ENCODE measurements around the gene KSR1. TPM values are rescaled to one million over a fixed set of nuclear protein-coding genes. Genes with fewer than 3 reads are reported as not detected.

KSR1 gene
- total and polyA plus RNA-seq, 9 of the 15 experiments (the other 6 are each of a cell fraction or from before 2014, with no cell fraction given): 1.4 to 51.7 (median 18.4) TPM

GRCh38 chr17:27455914-27456680 is at the start of gene KSR1 (continued):
- TF ChIP-seq CBX3 (IDR thresholded peaks at IDR 0.05; ENCODE audit: borderline replicate concordance in 1 of 2, low read length in 2 of 2) (no peak), SMARCC2 (IDR thresholded peaks at IDR 0.05; ENCODE audit: low read depth) (no peak), ZNF121 (CRISPR knock-in tag; conservative IDR thresholded peaks at IDR 0.05) (no peak), TBL1XR1 (IDR thresholded peaks at IDR 0.05; ENCODE audit: low read length in 2 of 2) (no peak), CREM (IDR thresholded peaks at IDR 0.05; ENCODE audit: low read depth) (no peak; the same call in 1 of the 2 replicates), ZNF140 (CRISPR knock-in tag; IDR thresholded peaks at IDR 0.05) (no peak), ZNF395 (CRISPR knock-in tag; IDR thresholded peaks at IDR 0.05) (no peak), U2AF2 (optimal IDR thresholded peaks at IDR 0.05; ENCODE audit: low read depth, low read length) (no peak), SAP30 (IDR thresholded peaks at IDR 0.05; ENCODE audit: borderline replicate concordance, insufficient read depth, low read depth, low read length, poor library complexity, severe bottlenecking) (no peak), IRF9 (tag; IDR thresholded peaks at IDR 0.05) (no peak), SRSF9 (IDR thresholded peaks at IDR 0.05; ENCODE audit: borderline replicate concordance, low read depth, low read length) (no peak), ZNF589 (CRISPR knock-in tag; IDR thresholded peaks at IDR 0.05; ENCODE audit: low read depth) (no peak), CREBBP (IDR thresholded peaks at IDR 0.05; ENCODE audit: low read depth, low read length) (no peak), NR2C2 (CRISPR knock-in tag; IDR thresholded peaks at IDR 0.05) (no peak), NR2C2 (tag; IDR thresholded peaks at IDR 0.05) (peak; percentile 93), CCNT2 (IDR thresholded peaks at IDR 0.05; ENCODE audit: borderline replicate concordance, extremely low read depth, insufficient read length, low read depth, low read length) (peak; percentile 71)
